AG10803 (cell line): ENCODE data around the gene PAX7.

Experiments
- DNase-seq: peaks from one replicate; pipeline ENCODE4 v3.0.0; 2010; ENCODE audit warnings: low read depth
- H3K4me3 ChIP-seq: 2 replicates; pipeline ENCODE4 v1.5.1; 2011; ENCODE audit warnings: mild to moderate bottlenecking, low read length, control low read depth
- CTCF ChIP-seq: conservative IDR thresholded peaks from 2 replicates; pipeline ENCODE4 v1.5.1; 2011; ENCODE audit warnings: mild to moderate bottlenecking, low read length, control low read depth, inconsistent platforms

The PAX7 gene

GRCh38 chr1:18676332-18676781, 45.7 kb downstream of the PAX7 start:
- H3K4me3 ChIP-seq: no peak overlapping the region
- DNase-seq: no peak
- TF ChIP-seq CTCF: no peak

GRCh38 chr1:18681423-18681835, 50.8 kb downstream of the PAX7 start:
- no peak overlapping the region for H3K4me3 ChIP-seq
- TF ChIP-seq CTCF: peak; percentile 64
- DNase-seq: peak; percentile 32

GRCh38 chr1:18682375-18682774, 51.7 kb downstream of the PAX7 start:
- no peak for TF ChIP-seq CTCF
- no peak for DNase-seq
- no peak overlapping the region for H3K4me3 ChIP-seq

- no peak overlapping the region for H3K4me3 ChIP-seq
- TF ChIP-seq CTCF: no peak
- no peak for DNase-seq
Observed at GRCh38 chr1:18684303-18684702, 53.7 kb downstream of the PAX7 start.

GRCh38 chr1:18686540-18686939, 55.9 kb downstream of the PAX7 start:
- H3K4me3 ChIP-seq: no peak overlapping the region
- no peak for TF ChIP-seq CTCF
- no peak for DNase-seq

GRCh38 chr1:18687273-18687672, 56.6 kb downstream of the PAX7 start:
- no peak for TF ChIP-seq CTCF

GRCh38 chr1:18691648-18692047, 61.0 kb downstream of the PAX7 start:
- H3K4me3 ChIP-seq: no peak overlapping the region
- TF ChIP-seq CTCF: no peak
- no peak for DNase-seq

More at GRCh38 chr1:18687273-18687672, 56.6 kb downstream of the PAX7 start:
- DNase-seq: no peak
- H3K4me3 ChIP-seq: no peak overlapping the region
